HG03378 (cell line): Measurements from ENCODE around the gene PRKD2.

ENCODE experiments used
- ATAC-seq: cut with Tn5 transposase; IDR thresholded peaks from one replicate; pipeline ENCODE4 v1.9.1; 2021; ENCODE audit warnings: mild to moderate bottlenecking, moderate library complexity; ENCODE audit not compliant: unreplicated experiment

Gene PRKD2

DNA sequence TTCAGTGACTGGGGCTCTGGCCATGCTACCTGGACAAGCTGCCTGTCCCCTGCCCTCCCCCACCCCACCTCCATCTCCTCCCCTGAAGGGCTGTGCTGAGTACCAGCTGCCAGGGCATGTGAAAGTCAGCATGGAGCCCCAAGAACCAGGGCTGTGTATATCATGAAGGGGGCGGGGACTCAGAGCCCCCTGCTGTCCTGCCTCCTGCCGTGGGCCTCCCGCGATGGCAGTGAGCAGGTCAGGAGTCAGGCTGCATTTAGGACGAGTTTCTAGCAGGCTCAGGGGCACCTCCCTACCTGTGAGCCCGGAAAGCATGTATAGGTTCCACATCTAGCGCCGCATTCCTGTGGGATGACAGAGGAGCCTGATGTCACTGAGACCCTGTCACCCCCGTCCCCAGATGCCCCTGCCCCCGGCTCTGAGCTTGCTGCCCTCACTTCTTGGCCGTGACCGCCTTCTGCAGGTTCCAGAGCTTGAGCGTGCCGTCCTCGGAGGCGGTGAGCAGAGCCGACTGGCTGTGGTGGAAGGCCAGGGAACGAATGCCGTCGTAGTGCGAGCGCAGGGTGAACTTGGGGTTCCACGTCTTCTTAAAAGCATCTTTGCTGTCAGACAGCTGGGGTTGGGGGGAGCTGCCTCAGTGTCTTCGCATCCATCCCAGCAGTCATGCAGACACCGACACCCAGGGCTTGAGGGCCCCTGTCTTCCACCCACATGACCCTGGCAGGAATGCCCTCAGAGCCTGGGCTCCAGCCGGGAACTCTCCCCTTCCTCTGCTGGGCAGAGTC is 8.3 kb upstream of the PRKD2 start:
- ATAC-seq = no peak

GRCh38 chr19:46724468-46724867 is 7.6 kb upstream of the PRKD2 start:
- ATAC-seq = no peak

- ATAC-seq = no peak
These were observed 6.6 kb upstream of the PRKD2 start for GRCh38 chr19:46723471-46723870.

DNA sequence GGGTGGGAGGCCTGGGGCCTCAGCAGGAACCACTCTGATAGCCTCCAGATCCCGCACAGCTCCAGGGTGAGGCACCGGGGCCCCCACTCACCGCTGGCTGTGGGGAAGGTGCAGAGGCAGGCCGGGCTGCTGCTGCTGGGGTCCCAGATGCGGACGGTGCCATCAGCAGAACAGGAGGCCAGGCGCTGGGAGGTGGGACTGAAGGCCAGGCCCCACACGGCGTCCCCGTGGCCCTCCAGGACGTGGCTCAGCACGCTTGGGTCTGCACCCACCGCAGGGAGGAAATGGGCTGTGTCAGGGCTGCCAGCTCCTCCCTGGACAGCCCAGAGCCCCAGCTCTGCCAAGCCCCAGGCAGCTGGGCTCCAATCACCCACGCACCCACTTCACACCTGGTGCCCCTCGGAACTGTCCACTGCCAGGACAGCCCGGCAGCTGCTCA is 6.1 kb upstream of the PRKD2 start:
- ATAC-seq = no peak

- no peak for ATAC-seq
These were observed 5.6 kb upstream of the PRKD2 start for GRCh38 chr19:46722421-46723022.

GRCh38 chr19:46722004-46722380 is 5.1 kb upstream of the PRKD2 start:
- ATAC-seq = no peak

- no peak for ATAC-seq
These were observed 4.5 kb upstream of the PRKD2 start for GRCh38 chr19:46721269-46722003.

DNA sequence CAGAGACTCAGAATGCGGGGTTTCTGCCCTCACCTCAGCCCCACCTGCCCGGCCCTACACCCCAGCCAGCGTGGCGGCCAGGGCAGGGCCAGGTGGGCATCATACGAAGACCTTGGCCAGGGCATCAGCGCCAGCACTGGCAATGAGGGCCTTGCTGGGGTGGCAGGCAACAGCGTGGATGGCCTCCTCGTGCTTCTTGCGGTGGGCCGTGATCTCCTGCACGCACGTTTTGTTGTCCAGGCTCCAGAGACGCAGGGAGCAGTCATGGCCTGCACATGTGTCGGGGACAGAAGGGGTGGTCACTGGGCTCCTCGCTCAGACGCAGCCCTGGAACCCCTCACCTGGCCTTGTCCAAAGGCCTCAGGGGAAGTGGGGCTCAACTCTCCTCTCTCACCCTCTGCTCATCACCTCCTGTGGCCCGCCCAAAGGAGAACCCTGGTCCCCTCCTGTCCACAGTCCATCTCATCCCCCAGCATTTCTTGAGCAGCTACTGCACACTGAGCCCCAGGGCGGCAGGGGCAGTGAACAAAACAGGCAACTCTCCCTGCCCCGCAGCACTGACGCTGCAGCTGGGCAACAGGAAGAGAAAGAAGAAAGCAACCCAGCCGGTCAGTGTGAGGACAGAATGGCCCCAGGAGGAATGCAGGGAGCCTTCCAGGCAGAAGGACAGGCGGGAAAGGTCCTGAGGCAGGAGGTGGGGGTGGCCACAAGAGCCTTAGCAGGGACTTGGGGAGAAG is 3.8 kb upstream of the PRKD2 start:
- no peak for ATAC-seq

DNA sequence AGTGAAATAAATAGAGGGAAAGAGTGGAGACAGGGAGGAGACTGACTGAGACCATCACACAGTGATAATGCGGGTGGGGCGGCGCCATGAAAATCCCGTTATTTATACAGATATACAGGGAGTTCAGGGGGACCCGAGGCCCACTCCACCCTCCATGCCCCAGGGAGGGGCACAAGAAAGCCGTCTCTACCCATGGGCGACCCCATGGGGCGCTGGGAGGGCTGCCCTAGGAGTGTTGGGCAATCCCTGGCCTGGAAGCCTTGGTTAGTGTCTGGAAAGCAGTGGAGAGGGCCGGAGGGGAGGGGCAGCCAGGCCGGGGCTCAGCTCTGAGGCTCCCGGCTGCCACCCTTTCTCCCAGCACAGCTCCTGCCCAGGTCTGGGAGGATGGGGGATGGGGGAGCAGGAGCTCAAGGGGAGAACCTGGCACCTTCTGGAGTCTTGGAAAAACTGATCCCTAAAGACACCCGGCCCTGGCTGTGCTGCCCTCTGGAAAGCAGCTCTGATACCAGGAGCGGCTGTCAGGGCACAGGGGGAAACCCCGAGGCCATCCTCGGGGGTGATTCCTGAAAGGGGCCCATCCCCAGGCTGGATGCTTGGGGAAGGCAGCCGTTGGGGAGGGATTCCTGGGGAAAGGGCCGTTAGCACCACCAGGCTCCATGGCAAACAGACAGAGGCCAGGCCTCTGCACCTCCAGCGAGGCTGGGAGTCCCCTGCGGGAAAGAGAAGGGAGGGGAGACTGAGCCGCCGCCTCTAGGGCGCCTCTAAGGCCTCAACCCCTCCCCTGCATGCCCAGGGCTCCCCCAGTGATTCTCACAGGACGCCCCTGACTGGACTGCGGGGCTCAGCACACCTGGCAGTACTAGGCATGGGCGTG is 3.0 kb upstream of the PRKD2 start:
- no peak for ATAC-seq

DNA sequence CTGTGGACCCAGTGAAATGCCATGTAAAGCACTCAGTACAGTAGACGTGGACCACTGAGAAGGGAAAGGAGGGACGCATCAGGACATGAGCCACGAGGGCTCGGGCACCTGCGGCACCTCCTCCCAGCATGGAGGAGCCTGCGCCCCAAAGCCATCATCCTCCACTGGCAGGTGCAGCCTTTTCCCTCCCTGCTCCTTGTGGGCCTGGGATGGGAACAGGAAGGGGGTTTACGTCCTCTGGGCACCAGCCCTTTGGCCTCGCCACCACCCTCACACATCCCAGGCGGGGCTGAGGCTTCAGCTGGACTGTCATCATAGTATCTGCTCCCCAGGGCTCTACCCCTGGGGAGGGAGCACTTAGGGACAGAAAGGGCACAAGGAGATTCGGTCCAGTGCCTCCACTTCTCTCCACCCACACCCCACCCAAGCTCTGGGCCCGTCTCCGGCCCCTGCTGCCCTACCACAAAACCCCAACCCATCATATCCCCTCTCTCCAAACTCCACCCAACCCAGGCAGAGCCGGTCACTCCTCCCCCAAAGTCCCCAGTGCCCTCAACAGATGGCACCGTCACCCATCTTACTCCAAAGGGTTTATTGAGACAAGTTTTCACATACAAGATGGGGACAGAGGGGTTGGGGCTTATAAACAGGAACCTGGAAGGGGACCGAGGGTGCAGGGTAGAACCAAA is 2.2 kb upstream of the PRKD2 start:
- no peak for ATAC-seq

DNA sequence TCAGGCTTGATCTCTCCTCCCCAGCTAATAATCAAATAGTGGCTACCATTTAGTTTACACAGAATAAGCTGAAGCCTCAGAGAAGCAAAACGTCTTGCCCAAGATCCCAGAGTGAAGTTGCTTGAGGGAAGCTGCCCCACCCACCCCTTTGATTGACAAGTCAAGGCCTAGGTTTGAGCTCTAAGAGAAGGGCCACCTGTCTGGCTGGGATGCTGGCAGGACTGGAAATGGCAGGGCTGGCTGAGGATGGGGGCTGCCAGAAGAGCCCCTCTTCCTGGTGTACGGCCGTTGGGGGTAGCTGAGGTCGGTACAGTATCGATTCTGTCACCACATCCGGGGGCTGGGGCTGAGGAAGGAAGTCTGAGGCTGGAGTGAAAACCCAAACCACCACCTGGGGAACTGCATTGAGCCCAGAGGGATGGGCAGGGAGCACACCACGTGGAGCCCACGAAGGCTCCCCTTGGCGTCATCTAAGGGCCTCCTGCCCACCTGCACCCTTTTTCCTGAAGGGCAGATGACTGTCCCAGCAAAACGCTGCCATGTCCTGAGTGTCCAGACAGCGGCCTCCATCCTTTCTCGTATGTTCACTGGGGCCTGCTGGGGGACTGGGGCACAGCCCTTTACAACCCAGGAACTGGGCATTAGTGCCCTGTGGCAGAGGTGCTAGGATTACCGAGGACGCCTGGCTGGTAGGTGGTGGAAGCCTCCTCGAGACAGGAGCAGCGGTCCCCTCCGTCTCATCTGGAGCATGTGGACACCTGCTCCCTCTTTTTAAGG is 1.4 kb upstream of the PRKD2 start:
- peak; percentile 32 for ATAC-seq

DNA sequence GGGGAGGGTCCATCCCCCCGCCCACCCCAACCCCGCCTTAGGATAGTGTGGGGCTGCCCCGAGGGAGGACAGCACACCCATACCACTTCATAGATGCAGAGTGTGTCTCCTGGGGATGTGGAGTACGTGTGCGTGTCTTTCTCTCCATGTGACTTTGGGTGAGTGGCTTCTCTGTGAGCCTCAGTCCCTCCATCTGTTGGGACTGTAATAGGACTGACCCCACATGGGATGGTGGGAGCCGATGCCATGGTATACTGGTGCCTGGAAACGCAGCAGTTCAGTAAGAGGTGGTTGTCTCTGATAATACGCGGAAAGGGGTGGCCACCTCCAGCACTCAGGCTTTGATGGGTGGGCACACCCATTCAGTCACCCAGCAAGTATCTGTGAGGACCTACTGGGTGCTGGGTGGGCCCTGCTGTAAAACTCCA is 816 bp upstream of the PRKD2 start:
- no peak for ATAC-seq

- no peak for ATAC-seq
These were observed 261 bp downstream of the PRKD2 start for GRCh38 chr19:46716672-46717033.

DNA sequence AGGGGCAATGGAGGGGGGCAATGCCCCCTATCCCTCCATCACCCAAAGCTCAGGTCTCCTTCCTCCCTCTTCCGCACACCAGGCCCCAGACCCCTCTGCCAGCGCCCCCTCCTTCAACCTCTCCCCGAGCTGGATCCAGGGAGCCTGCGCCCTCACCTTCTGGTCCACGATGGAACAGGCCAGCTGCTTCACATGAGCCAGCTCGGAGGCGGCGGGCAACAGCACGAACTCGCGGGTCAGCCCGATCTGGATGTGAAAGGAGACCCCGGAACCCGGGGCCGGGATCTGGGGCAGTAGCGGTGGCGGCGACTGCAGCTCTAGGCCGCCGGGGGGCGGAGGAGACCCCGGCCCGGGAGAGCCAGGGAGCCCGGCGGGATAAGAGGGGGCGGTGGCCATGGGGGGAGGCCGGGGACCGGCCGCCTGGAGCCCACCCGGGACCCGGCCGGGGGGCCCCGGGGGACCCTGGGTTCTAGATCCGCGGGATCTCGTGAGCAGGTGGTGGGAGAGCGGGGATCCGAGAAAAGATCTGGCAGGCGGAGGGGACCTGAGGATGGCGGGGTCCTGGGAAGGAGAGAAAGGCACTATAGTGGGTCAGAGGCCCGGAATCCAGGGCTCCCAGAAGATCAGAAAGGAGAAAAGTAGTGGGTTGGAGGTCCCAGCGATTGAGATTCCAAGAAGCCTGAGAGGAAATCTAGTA is 791 bp downstream of the PRKD2 start:
- no peak for ATAC-seq

- ATAC-seq = no peak
These were observed 1.3 kb downstream of the PRKD2 start for GRCh38 chr19:46715620-46715974.

DNA sequence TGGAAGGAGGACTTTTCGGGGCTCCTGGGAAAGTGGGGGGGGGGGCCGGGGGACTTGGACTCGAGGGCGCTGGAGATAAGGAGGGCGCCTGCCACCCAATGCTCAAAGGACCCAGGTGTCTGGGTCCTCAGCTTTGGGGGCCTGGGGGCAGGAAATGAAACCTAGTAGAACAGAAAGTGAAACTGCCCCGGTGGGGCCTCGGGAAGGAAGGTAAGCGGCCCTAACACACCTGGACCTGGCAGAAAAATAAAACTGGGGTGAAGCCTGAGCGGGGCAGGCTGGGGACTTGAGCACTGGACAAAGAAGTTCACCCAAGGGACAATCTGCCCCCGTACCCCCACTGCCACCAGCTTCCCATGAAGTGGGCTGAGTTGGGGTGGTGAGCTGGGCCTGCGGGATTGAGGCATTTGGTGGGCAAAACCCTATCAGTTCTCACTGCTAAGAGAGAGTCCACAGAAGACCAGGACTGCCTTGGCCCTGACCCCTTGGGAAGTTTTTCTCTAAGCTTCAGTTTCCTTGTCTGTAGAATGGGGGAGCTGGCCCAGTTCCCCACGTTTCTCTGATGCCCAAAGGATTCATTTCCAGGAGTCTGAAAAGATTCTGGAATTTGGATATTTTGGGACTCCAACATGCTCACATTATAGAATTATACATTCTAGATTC is 2.3 kb downstream of the PRKD2 start:
- ATAC-seq = no peak

- ATAC-seq = no peak
These were observed 3.0 kb downstream of the PRKD2 start for GRCh38 chr19:46713781-46714443.
